ENCODE data around the gene SMIM22. TPM values are rescaled to one million over a fixed set of nuclear protein-coding genes. Genes with fewer than 3 reads are reported as not detected.

Gene SMIM22
- total RNA-seq, 1 experiment from 2014 or later = not detected

- Histone ChIP-seq H3K27me3 (ENCODE audit: control insufficient read depth, insufficient read depth, low read length) (no peaks in the 10 kb centered on the region), H3K36me3 (replicated peaks; ENCODE audit: control insufficient read depth, insufficient read depth, low read length) (no peaks in the 10 kb centered on the region; the same call in 1 of the 2 replicates), H3K4me3 (ENCODE audit: insufficient read depth, low read depth, low read length) (no peak overlapping the region)
- DNase-seq = peak; percentile 31
Measured at GRCh38 chr16:4797805-4798252, 2.7 kb downstream of the SMIM22 start.

- no peaks in the 10 kb centered on the region; the same call in 1 of the 2 replicates for H3K36me3 ChIP-seq (replicated peaks; ENCODE audit: control insufficient read depth, insufficient read depth, low read length)
- no peak overlapping the region for H3K4me3 ChIP-seq (ENCODE audit: insufficient read depth, low read depth, low read length)
- DNase-seq = no peak
Measured at GRCh38 chr16:4798456-4798855, 3.3 kb downstream of the SMIM22 start.

DNA sequence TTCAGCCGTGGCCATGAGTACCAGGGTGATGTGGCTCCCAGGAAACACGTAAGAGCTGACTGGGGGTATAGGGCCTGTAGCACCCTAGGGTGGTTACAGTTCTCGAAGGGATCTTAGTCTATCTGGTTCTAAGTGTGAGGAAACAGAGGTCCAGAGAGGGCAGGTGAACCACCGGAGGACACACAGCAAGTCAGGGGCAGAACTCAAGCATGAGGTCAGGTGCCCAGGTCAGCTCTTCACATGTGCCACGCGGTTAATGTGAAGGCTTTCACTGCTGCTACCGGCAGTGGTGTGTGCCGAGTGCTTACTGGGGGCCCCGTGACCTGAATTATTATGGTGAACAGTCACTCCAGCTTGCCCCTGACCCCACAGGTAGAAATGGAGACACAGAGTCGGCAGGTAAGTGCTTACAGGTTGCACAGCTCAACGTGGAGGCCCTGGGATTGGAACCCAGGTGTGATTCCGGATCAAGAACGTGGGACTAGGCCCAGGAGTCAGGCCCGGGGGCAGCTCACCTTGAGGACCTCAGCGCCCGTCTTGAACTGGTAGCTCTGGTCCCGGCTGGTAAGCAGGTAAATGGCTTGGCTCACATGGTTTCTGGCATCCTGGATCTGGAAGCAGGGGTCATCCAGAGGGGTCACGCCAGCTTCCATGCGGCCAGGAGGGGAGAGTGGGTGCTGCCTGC lies 4.1 kb downstream of the SMIM22 start:
- H3K36me3 ChIP-seq (replicated peaks; ENCODE audit: control insufficient read depth, insufficient read depth, low read length) = no peaks in the 10 kb centered on the region; the same call in 1 of the 2 replicates
- H3K27me3 ChIP-seq (ENCODE audit: control insufficient read depth, insufficient read depth, low read length) = no peaks in the 10 kb centered on the region
- no peak overlapping the region for H3K4me3 ChIP-seq (ENCODE audit: insufficient read depth, low read depth, low read length)
- DNase-seq = no peak

More at GRCh38 chr16:4798456-4798855, 3.3 kb downstream of the SMIM22 start:
- no peaks in the 10 kb centered on the region for H3K27me3 ChIP-seq (ENCODE audit: control insufficient read depth, insufficient read depth, low read length)

DNA sequence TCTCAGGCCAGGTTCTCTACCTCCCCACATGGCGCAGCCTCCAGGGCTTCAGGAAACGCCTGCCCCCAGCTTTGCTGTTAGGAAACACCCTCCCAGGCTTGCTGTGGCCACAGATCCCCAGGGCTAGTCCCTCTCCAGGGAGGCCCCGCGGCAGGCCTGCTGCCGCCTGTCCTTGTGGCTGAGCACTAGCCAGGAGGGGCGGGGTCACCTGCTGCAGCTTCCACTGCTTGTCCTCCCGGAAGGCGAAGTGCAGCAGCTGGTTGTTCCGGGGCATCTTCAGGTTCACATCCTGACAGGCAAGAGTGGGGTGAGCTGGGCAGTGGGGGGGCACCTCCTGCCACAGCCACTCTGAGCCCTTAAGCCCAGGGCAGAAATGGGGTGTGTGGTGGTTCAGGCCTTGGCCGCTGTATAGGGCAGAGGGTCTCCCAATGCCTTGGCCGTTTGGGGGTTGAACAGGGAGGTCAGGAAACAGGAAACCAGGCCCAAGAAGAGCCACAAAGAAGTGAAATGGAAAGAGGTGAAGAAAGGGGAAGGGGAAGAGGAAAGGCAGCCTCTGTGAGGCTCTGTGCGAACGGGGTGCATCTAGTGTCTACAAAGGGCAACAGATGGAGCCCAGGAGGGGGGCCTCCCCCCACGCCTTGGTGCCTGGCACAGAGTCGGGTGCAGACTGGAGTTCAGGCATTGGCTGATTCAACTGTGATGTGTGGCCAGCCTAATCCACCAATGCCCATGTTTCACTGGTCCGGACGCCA lies 5.3 kb downstream of the SMIM22 start:
- Histone ChIP-seq H3K36me3 (replicated peaks; ENCODE audit: control insufficient read depth, insufficient read depth, low read length) (peaks cover 5% of the 10 kb centered on the region), H3K4me3 (ENCODE audit: insufficient read depth, low read depth, low read length) (no peak overlapping the region), H3K27me3 (ENCODE audit: control insufficient read depth, insufficient read depth, low read length) (no peaks in the 10 kb centered on the region)
- DNase-seq = peak; percentile 42

DNA sequence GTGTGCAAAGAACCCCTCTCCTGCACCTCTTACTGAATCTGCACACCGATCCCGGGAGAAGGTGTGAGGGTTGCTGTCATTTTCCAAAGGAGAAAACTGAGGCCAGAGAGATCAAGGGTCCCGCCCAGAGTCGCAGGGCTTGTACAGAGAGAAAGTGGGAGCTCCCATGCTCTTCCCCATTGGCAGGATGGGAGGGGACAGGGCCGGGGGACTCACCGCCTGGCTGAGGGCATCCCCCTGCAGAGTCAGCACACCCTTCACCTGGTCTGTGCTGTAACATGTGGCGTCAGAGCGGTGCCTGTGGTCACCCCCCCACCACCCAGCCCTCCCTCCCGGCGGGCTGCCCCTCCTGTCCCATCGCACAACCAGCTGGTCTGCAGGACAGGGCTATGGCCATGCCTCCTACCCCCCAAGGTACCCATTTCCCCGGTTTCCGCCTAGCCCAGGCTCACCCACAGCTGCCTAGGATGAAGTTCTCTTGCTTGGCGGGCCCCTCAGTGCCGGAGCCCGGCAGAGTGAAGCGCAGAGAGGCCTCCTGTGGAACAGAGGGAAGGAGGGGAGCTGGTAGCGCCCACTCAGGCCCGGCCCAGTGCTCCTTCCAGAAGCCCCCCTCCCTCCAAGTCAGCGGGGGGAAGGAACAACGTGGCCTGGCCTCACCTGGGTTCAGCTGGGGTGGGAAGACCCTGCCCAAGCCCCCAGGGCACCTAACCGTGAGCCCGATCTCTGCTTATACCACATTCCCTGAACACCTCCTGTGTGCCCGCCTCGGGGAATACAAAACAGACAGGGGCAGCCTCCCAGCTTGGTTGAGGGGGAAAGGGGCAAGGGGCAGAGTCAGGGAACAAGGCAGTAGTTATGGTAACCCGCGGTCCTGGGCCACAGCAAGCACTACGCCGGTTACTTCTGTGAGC lies 6.1 kb downstream of the SMIM22 start:
- Histone ChIP-seq H3K4me3 (ENCODE audit: insufficient read depth, low read depth, low read length) (peak overlapping the region; percentile 63), H3K27me3 (ENCODE audit: control insufficient read depth, insufficient read depth, low read length) (no peaks in the 10 kb centered on the region), H3K36me3 (replicated peaks; ENCODE audit: control insufficient read depth, insufficient read depth, low read length) (peaks cover 5% of the 10 kb centered on the region)
- DNase-seq = peak; percentile 67

- no peaks in the 10 kb centered on the region for H3K27me3 ChIP-seq (ENCODE audit: control insufficient read depth, insufficient read depth, low read length)
- peak within 1 kb of the TSS; percentile 63 for H3K4me3 ChIP-seq (ENCODE audit: insufficient read depth, low read depth, low read length)
- peaks cover 7% of the 10 kb centered on the region for H3K36me3 ChIP-seq (replicated peaks; ENCODE audit: control insufficient read depth, insufficient read depth, low read length)
- peak; percentile 96 for DNase-seq
Measured at GRCh38 chr16:4801962-4802658, 6.9 kb downstream of the SMIM22 start, which contains the start of gene ROGDI. Gene ROGDI, minus strand, starts transcription at chr16:4802633. Its CDS starts 62 bp downstream, at chr16:4802571.

DNA sequence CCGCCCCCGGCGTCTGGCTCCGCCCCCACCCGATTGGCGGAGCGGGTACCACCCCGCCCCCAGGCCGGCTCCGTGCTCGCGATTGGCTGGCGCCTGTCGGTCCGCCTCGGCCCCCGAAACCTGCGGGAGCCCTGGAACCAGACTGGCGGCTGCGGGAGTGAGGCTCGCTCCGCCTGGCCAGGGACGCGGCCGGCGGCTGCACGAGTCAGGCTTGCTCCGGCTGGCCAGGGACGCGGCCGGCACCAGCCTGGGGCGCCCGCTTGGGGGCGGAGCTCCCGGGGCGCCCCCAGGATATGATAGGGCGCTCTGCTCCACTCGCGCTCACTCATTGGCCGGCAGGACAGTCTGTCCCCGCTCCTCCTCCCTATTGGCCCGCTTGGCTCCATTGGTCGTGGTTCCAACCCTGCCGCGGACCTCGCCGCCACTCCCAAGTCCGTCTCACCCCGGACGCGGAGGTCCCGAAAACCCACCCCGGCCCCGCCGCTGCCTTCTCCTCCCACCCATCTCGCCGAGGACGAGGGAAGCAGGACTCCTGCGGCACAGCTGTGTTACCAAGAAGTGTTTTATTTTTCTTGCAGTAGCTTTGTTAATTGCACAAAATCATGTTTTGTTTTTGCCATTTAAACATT lies 7.6 kb downstream of the SMIM22 start:
- Histone ChIP-seq H3K36me3 (replicated peaks; ENCODE audit: control insufficient read depth, insufficient read depth, low read length) (peaks cover 7% of the 10 kb centered on the region), H3K4me3 (ENCODE audit: insufficient read depth, low read depth, low read length) (peak overlapping the region; percentile 63)
- peak; percentile 100 for DNase-seq

GRCh38 chr16:4803401-4803844 lies 8.3 kb downstream of the SMIM22 start:
- Histone ChIP-seq H3K36me3 (replicated peaks; ENCODE audit: control insufficient read depth, insufficient read depth, low read length) (peaks cover 7% of the 10 kb centered on the region), H3K4me3 (ENCODE audit: insufficient read depth, low read depth, low read length) (no peak overlapping the region), H3K27me3 (ENCODE audit: control insufficient read depth, insufficient read depth, low read length) (no peaks in the 10 kb centered on the region)
- peak; percentile 51 for DNase-seq

More for the DNA sequence above, 7.6 kb downstream of the SMIM22 start:
- no peaks in the 10 kb centered on the region for H3K27me3 ChIP-seq (ENCODE audit: control insufficient read depth, insufficient read depth, low read length)

GRCh38 chr16:4803898-4804762 lies 9.0 kb downstream of the SMIM22 start:
- Histone ChIP-seq H3K4me3 (ENCODE audit: insufficient read depth, low read depth, low read length) (no peak overlapping the region), H3K36me3 (replicated peaks; ENCODE audit: control insufficient read depth, insufficient read depth, low read length) (peaks cover 7% of the 10 kb centered on the region), H3K27me3 (ENCODE audit: control insufficient read depth, insufficient read depth, low read length) (no peaks in the 10 kb centered on the region)
- DNase-seq = peak; percentile 57

DNA sequence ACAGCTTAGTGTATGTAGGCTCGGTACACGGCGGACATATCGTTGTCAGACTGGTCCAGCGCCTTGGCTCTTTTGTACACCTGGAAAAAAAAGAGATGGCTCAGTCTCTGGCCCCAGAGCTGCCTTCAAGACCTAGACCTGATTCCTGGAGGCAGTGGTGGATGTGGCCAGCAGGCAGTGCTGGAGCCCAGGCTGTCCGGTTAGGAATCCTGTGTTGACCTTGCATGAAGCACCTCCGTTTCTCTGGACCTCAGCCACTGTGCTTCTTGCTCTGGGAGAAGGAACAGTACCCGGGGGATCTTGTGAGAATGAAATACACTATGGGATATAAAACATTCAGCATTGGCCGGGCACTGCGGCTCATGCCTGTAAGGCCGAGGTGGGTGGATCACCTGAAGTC lies 10.1 kb downstream of the SMIM22 start:
- DNase-seq = no peak
- no peak overlapping the region for H3K4me3 ChIP-seq (ENCODE audit: insufficient read depth, low read depth, low read length)
- H3K27me3 ChIP-seq (ENCODE audit: control insufficient read depth, insufficient read depth, low read length) = no peaks in the 10 kb centered on the region
- H3K36me3 ChIP-seq (replicated peaks; ENCODE audit: control insufficient read depth, insufficient read depth, low read length) = peaks cover 8% of the 10 kb centered on the region

GRCh38 chr16:4806280-4806679 lies 11.1 kb downstream of the SMIM22 start:
- Histone ChIP-seq H3K36me3 (replicated peaks; ENCODE audit: control insufficient read depth, insufficient read depth, low read length) (peaks cover 10% of the 10 kb centered on the region), H3K4me3 (ENCODE audit: insufficient read depth, low read depth, low read length) (no peak overlapping the region), H3K27me3 (ENCODE audit: control insufficient read depth, insufficient read depth, low read length) (no peaks in the 10 kb centered on the region)
- no peak for DNase-seq

- Histone ChIP-seq H3K36me3 (replicated peaks; ENCODE audit: control insufficient read depth, insufficient read depth, low read length) (peaks cover 26% of the 10 kb centered on the region), H3K27me3 (ENCODE audit: control insufficient read depth, insufficient read depth, low read length) (no peaks in the 10 kb centered on the region), H3K4me3 (ENCODE audit: insufficient read depth, low read depth, low read length) (no peak overlapping the region)
- peak; percentile 29 for DNase-seq
Measured at GRCh38 chr16:4811242-4811641, 16.1 kb downstream of the SMIM22 start.

- Histone ChIP-seq H3K27me3 (ENCODE audit: control insufficient read depth, insufficient read depth, low read length) (no peaks in the 10 kb centered on the region), H3K4me3 (ENCODE audit: insufficient read depth, low read depth, low read length) (no peak overlapping the region), H3K36me3 (replicated peaks; ENCODE audit: control insufficient read depth, insufficient read depth, low read length) (peaks cover 24% of the 10 kb centered on the region)
- DNase-seq = no peak
Measured at GRCh38 chr16:4811773-4812172, 16.6 kb downstream of the SMIM22 start.

Data from H7 (cell line).